Nephron progenitor cell (in vitro differentiated cells): ENCODE measurements around the gene CCDC9B.

Experiments
- DNase-seq: peaks from one replicate; pipeline ENCODE4 v3.0.0; 2021
- H3K27ac Mint-ChIP-seq: 2 replicates; pipeline ENCODE4 v1.8.0; 2021; ENCODE audit warnings: mild to moderate bottlenecking, moderate library complexity, mixed read lengths
- H3K27me3 Mint-ChIP-seq: 2 replicates; pipeline ENCODE4 v1.8.0; 2021; ENCODE audit warnings: mild to moderate bottlenecking, low read depth, mixed read lengths; ENCODE audit not compliant: poor library complexity
- H3K36me3 Mint-ChIP-seq: 2 replicates; pipeline ENCODE4 v1.8.0; 2021; ENCODE audit warnings: low read depth, mixed read lengths
- H3K4me1 Mint-ChIP-seq: 2 replicates; pipeline ENCODE4 v1.8.0; 2021; ENCODE audit warnings: mixed read lengths
- H3K4me3 Mint-ChIP-seq: 2 replicates; pipeline ENCODE4 v1.8.0; 2021; ENCODE audit warnings: mild to moderate bottlenecking, moderate library complexity, mixed read lengths
- H3K9me3 Mint-ChIP-seq: 2 replicates; pipeline ENCODE4 v1.8.0; 2021; ENCODE audit warnings: mild to moderate bottlenecking, moderate library complexity, mixed read lengths
- TF ChIP-seq, protein P1 (sequence below): fragments of 200-600 bp; sonication (generic); IDR thresholded peaks from 2 replicates; pipeline ENCODE4 v1.5.0; 2021; ENCODE audit warnings: antibody characterized with exemption

The CCDC9B gene

DNA sequence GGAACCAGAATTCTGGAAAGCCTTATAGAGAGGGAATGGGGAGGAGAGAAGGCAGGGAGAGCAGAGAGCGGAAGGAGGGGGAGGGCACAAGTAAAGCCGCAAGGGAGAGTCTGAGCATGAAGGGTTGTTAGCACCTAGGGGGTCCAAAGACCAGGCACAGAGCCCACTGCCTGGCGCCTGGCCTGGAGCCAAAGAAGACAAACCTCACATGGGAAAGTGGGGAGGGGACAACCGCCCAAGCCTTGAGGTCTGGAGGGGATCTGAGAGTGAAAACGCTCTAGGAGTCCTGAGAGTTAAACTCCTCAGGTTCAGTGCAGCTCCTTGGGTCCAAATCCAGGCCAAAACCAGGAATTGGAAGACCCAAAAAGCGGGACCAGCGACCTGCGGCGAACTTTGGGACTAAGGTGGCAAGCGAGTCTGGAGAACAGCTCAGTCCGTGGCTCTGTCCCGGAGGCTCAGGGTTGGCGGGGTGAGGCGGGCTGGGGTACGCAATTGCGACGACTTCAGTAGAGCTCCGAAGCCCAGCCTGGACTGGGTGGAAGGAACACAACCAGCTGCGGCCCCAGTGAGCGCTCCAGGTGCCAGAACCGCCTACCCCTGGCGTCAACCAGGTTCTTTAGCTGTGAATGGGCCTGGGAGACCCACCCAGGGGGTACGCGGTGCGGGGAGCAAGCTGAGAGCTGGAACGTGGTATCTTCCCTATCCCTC lies 18.1 kb downstream of the CCDC9B start:
- H3K27ac Mint-ChIP-seq, result no peak overlapping the region

DNA sequence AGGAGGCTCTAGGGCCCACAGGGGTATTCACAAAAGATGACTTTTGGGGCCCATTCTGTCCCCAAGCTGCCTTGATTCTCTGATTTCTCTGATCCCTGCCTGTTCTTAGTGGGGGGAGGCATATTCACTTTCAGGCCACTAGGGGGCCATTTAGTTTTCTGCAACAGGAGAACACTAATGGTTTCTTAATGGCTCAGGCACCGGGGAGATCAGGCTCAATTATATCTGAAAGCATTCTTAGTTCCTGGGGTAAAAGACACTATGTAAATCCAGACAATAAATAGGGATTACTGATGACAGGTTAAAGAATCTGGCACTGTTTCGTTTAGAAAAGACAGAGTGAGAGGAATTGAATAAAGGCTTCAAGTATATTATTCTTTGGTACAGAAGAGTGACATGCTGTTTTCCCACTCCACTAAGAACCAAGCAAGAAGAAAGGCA lies 19.8 kb downstream of the CCDC9B start:
- H3K36me3 Mint-ChIP-seq, result peaks cover 6% of the 10 kb centered on the region
- TF ChIP-seq, protein P1, sequence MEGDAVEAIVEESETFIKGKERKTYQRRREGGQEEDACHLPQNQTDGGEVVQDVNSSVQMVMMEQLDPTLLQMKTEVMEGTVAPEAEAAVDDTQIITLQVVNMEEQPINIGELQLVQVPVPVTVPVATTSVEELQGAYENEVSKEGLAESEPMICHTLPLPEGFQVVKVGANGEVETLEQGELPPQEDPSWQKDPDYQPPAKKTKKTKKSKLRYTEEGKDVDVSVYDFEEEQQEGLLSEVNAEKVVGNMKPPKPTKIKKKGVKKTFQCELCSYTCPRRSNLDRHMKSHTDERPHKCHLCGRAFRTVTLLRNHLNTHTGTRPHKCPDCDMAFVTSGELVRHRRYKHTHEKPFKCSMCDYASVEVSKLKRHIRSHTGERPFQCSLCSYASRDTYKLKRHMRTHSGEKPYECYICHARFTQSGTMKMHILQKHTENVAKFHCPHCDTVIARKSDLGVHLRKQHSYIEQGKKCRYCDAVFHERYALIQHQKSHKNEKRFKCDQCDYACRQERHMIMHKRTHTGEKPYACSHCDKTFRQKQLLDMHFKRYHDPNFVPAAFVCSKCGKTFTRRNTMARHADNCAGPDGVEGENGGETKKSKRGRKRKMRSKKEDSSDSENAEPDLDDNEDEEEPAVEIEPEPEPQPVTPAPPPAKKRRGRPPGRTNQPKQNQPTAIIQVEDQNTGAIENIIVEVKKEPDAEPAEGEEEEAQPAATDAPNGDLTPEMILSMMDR, result peak; percentile 94
- H3K4me1 Mint-ChIP-seq, result peaks cover 25% of the 10 kb centered on the region
- peaks cover 4% of the 10 kb centered on the region for H3K9me3 Mint-ChIP-seq
- peaks cover 71% of the 10 kb centered on the region for H3K27me3 Mint-ChIP-seq
- H3K27ac Mint-ChIP-seq, result no peak overlapping the region
- DNase-seq, result peak; percentile 57
- no peak overlapping the region for H3K4me3 Mint-ChIP-seq

More for the DNA sequence above, 18.1 kb downstream of the CCDC9B start:
- peaks cover 18% of the 10 kb centered on the region for H3K36me3 Mint-ChIP-seq
- H3K4me1 Mint-ChIP-seq, result peaks cover 42% of the 10 kb centered on the region
- DNase-seq, result peak; percentile 33
- peaks cover 4% of the 10 kb centered on the region for H3K9me3 Mint-ChIP-seq
- H3K27me3 Mint-ChIP-seq, result peaks cover 70% of the 10 kb centered on the region
- peak overlapping the region; percentile 67 for H3K4me3 Mint-ChIP-seq
- TF ChIP-seq, protein P1, result no peak

DNA sequence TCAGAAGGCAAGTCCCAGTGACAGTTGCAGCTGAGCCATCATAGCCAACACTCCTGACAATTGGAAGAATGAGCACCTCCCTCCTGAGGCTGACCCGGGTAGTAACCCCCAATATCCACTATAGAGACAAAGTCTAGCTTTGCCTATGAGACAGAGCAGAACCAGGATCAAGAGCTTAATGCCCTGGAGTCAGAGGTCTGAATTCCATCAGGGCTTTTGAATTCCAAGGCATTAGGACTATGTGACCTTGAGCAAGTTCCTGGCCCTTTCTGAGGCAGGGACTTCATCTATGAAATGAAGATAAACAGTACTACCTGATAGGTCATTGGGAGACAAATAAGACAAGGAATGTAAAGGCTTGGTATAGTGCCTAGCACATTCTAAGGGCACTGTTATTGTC lies 20.3 kb downstream of the CCDC9B start:
- peaks cover 71% of the 10 kb centered on the region for H3K27me3 Mint-ChIP-seq

DNA sequence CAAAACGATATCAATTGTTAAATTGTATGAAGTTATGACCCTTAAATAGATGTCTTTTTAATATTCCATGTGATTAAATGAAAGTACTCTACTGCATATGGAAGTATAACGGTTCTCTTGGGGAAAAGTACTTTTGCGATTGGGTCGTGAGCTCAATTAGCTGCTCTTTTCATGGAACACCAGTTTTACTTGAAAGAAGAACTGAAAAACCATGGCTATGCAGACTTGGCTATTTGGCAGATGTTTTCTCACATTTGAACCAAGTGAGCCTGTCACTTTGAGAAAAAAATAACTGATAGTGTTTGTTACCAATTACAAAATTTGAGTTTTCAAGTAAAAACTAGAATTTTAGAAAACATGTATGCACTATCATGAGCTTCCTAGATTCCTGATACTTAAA lies 23.2 kb downstream of the CCDC9B start:
- DNase-seq, result no peak
- Mint-ChIP-seq H3K9me3 (peaks cover 4% of the 10 kb centered on the region), H3K27ac (no peak overlapping the region), H3K36me3 (no peaks in the 10 kb centered on the region), H3K4me3 (no peak overlapping the region), H3K27me3 (peaks cover 82% of the 10 kb centered on the region), H3K4me1 (peaks cover 15% of the 10 kb centered on the region)
- TF ChIP-seq, protein P1, result no peak

More for the DNA sequence above, 20.3 kb downstream of the CCDC9B start:
- Mint-ChIP-seq H3K4me1 (peaks cover 23% of the 10 kb centered on the region), H3K9me3 (peaks cover 4% of the 10 kb centered on the region), H3K4me3 (no peak overlapping the region), H3K27ac (no peak overlapping the region), H3K36me3 (peaks cover 4% of the 10 kb centered on the region)
- TF ChIP-seq, protein P1, result no peak
- DNase-seq, result no peak

DNA sequence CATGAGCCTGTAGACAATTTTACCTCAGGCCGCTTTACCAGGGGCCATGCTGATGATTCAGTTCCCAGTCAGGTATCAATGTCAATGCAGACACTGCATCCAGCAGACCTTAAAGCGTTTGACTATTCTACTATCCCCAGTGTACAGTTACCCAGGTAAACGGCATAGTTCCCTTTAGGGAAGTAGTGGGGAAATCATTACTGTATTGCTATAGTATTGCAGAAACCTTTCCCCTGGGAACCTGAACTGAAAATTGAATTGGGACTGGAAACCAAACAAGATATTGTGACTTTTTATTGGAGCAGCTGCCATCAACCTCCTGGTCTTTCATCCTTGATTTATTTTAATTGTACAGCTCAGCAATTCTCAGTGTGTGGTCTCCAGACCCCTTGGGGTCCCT lies 23.8 kb downstream of the CCDC9B start:
- peaks cover 4% of the 10 kb centered on the region for H3K9me3 Mint-ChIP-seq
- peaks cover 8% of the 10 kb centered on the region for H3K4me1 Mint-ChIP-seq
- no peak overlapping the region for H3K27ac Mint-ChIP-seq
- no peak for DNase-seq
- TF ChIP-seq, protein P1, result no peak
- H3K4me3 Mint-ChIP-seq, result no peak overlapping the region
- no peaks in the 10 kb centered on the region for H3K36me3 Mint-ChIP-seq
- H3K27me3 Mint-ChIP-seq, result peaks cover 82% of the 10 kb centered on the region
